Fibroblast of lung (primary cell): ENCODE results near the gene SLX9. TPM values are rescaled to one million over a fixed set of nuclear protein-coding genes. Genes with fewer than 3 reads are reported as not detected.

Source experiments
- DNase-seq, 2 donors: peaks; one replicate each; pipeline versions ENCODE4 v3.0.0 to v3.0.0-alpha.2; 2010; ENCODE audit warnings: low read depth in 2 of 2
- H2AFZ ChIP-seq: 2 replicates; pipeline ENCODE4 v1.5.1; 2012; ENCODE audit warnings: low read length, control low read depth, inconsistent platforms
- H3K27ac ChIP-seq: 2 replicates; pipeline ENCODE4 v1.5.1; 2011; ENCODE audit warnings: low read length, control low read depth; ENCODE audit not compliant: insufficient read depth
- H3K27me3 ChIP-seq: 2 replicates; pipeline ENCODE4 v1.5.1; 2011; ENCODE audit warnings: mild to moderate bottlenecking, low read length; ENCODE audit not compliant: control insufficient read depth, insufficient read depth
- H3K36me3 ChIP-seq: 2 replicates; pipeline ENCODE4 v1.5.1; 2011; ENCODE audit warnings: low read length; ENCODE audit not compliant: control insufficient read depth, insufficient read depth
- H3K4me1 ChIP-seq: 2 replicates; pipeline ENCODE4 v1.5.1; 2011; ENCODE audit warnings: low read length; ENCODE audit not compliant: control insufficient read depth, insufficient read depth; ENCODE audit errors: extremely low read depth
- H3K4me2 ChIP-seq: 2 replicates; pipeline ENCODE4 v1.5.1; 2011; ENCODE audit warnings: low read length, control low read depth; ENCODE audit not compliant: insufficient read depth; ENCODE audit errors: extremely low read depth
- H3K4me3 ChIP-seq, 4 experiments: fragments of 200-600 bp in 1 of 4; sonication (generic) in 1 of 4; replicated peaks in 1 of 4; 2 replicates each; pipeline ENCODE4 v1.5.1; 2011 to 2016; ENCODE audit warnings: low read length in 4 of 4, low read depth in 3 of 4, mild to moderate bottlenecking in 3 of 4, control low read depth in 2 of 4, inconsistent platforms in 1 of 4, mixed read lengths in 1 of 4; ENCODE audit not compliant: insufficient read depth in 1 of 4; ENCODE audit errors: control extremely low read depth in 1 of 4
- H3K79me2 ChIP-seq: 2 replicates; pipeline ENCODE4 v1.5.1; 2012; ENCODE audit warnings: mild to moderate bottlenecking, low read length, inconsistent platforms; ENCODE audit not compliant: control insufficient read depth, insufficient read depth
- H3K9ac ChIP-seq: 2 replicates; pipeline ENCODE4 v1.5.1; 2011; ENCODE audit warnings: mild to moderate bottlenecking, low read length, control low read depth; ENCODE audit not compliant: insufficient read depth
- H3K9me3 ChIP-seq: 2 replicates; pipeline ENCODE4 v1.5.1; 2012; ENCODE audit warnings: low read depth, low read length; ENCODE audit not compliant: control insufficient read depth, insufficient read depth
- H4K20me1 ChIP-seq: 2 replicates; pipeline ENCODE4 v1.5.1; 2011; ENCODE audit warnings: low read length; ENCODE audit not compliant: control insufficient read depth, insufficient read depth; ENCODE audit errors: extremely low read depth
- EZH2 ChIP-seq: IDR thresholded peaks from 2 replicates; pipeline ENCODE4 v1.5.1; 2012; ENCODE audit warnings: low read length, control low read depth, mild to moderate bottlenecking; ENCODE audit errors: missing control alignments
- polyA plus RNA-seq, 2 donors: library from polyadenylated mRNA; depleted of rRNA in 1 of 2; stranded (reverse) in 1 of 2; unstranded in 1 of 2; fragments of >200 nt; gene quantifications; 2 replicates each; pipeline ENCODE4 v1.2.1, GENCODE V29; 2011 to 2012; ENCODE audit warnings: missing spikeins in 1 of 2
- total RNA-seq: library from RNA; depleted of rRNA; stranded (reverse); fragments of >200 nt; gene quantifications from 2 replicates; pipeline ENCODE4 v1.2.1, GENCODE V29; 2014
- TF ChIP-seq, protein P1 (sequence below), 2 donors: IDR thresholded peaks in 1 of 2; conservative IDR thresholded peaks in 1 of 2; 1 replicate in 1 of 2; 2 replicates in 1 of 2; pipeline ENCODE4 v1.5.1; 2011 to 2012; ENCODE audit warnings: low read length in 2 of 2, control low read depth in 1 of 2, inconsistent platforms in 1 of 2, low read depth in 1 of 2, mild to moderate bottlenecking in 1 of 2

Gene SLX9
- total and polyA plus RNA-seq, 2 donors (not counting 1 experiment from before 2014, with no cell fraction given), result 9.7 to 14.9 TPM

DNA sequence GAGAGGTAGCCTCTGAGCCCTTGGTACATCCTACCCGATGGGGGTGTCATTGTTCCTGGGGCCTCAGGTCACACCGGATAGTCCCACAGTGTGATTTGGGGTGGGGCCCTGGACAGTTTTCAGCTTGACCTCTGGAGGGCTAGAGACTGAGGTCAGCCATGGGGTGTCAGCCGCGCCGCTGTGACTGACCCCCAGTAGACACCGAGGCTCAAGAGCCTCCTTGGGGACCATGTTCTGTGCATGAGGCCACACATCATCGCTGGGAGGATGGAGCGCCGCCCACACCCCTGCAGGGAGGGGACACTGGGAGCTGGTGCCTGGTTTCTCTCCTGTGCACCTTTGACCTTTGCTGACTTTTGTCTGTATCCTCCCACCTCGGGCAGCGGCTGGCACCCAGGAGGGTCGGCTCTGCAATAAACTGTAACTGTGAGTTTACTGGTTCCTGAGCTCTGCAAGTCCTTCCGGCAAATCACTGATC lies 41.8 kb upstream of the SLX9 start:
- Histone ChIP-seq H3K36me3 (no peaks in the 10 kb centered on the region), H2AFZ (no peak overlapping the region), H3K9me3 (peaks cover 3% of the 10 kb centered on the region), H3K27ac (no peak overlapping the region), H3K27me3 (peaks cover 12% of the 10 kb centered on the region), H3K4me3 (no peak overlapping the region), H3K4me1 (no peaks in the 10 kb centered on the region), H3K9ac (no peak overlapping the region), H3K4me2 (no peak overlapping the region), H4K20me1 (no peaks in the 10 kb centered on the region), H3K79me2 (no peaks in the 10 kb centered on the region)
- no peak for TF ChIP-seq EZH2
- TF ChIP-seq, protein P1, sequence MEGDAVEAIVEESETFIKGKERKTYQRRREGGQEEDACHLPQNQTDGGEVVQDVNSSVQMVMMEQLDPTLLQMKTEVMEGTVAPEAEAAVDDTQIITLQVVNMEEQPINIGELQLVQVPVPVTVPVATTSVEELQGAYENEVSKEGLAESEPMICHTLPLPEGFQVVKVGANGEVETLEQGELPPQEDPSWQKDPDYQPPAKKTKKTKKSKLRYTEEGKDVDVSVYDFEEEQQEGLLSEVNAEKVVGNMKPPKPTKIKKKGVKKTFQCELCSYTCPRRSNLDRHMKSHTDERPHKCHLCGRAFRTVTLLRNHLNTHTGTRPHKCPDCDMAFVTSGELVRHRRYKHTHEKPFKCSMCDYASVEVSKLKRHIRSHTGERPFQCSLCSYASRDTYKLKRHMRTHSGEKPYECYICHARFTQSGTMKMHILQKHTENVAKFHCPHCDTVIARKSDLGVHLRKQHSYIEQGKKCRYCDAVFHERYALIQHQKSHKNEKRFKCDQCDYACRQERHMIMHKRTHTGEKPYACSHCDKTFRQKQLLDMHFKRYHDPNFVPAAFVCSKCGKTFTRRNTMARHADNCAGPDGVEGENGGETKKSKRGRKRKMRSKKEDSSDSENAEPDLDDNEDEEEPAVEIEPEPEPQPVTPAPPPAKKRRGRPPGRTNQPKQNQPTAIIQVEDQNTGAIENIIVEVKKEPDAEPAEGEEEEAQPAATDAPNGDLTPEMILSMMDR (conservative IDR thresholded peaks at IDR 0.05 in 1 of 2, IDR thresholded peaks at IDR 0.05 in 1 of 2; ENCODE audit: low read depth in 1 of 2, low read length in 2 of 2), result no peak
- DNase-seq, result no peak

DNA sequence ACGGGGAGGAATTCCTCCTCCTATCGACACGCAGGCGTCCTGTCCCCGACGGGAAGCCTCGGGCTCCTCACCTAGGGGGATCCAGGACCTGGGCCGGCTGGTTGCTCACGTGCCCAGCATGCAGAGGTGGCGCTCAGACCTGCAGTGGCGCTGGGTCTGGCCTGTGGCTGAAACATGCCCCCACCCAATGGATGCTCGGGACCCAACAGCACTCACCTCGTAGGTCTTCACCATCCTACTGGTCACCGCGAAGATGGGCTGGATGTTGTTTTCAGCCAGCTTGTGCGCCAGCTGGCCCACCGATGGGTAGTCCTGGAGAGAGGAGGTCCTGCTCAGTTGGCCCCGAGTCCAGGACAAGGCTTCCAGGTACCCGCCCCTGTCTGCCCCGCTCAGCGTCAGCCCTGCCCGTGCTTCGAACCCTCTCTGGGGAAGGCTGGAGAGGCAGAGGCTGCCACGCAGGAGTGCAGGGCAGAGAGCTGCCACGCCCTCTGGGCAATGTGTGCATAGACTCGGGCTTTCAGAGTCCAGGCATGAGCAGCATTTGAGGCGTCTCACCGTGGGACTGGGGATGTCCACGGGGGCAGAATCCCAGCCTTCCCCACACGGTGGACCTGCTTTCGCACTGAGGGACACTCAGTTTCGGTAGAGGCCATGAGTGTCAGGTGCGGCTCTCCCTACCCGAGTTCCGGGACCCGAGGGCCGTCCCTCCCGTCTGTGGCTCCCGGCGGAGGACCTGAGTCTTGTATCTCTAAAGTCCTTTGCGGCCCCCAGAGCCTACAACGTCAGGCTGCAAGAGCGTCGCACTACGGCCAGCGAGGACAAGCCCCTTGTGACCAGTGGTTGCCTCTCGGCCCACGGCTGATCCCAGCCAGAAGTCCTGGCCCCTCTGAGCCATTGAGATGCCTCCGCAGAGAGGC lies 40.7 kb upstream of the SLX9 start:
- Histone ChIP-seq H3K36me3 (no peaks in the 10 kb centered on the region), H3K27me3 (peaks cover 2% of the 10 kb centered on the region)
- TF ChIP-seq, protein P1 (conservative IDR thresholded peaks at IDR 0.05 in 1 of 2, IDR thresholded peaks at IDR 0.05 in 1 of 2; ENCODE audit: low read depth in 1 of 2, low read length in 2 of 2), result no peak
- TF ChIP-seq EZH2, result no peak

DNA sequence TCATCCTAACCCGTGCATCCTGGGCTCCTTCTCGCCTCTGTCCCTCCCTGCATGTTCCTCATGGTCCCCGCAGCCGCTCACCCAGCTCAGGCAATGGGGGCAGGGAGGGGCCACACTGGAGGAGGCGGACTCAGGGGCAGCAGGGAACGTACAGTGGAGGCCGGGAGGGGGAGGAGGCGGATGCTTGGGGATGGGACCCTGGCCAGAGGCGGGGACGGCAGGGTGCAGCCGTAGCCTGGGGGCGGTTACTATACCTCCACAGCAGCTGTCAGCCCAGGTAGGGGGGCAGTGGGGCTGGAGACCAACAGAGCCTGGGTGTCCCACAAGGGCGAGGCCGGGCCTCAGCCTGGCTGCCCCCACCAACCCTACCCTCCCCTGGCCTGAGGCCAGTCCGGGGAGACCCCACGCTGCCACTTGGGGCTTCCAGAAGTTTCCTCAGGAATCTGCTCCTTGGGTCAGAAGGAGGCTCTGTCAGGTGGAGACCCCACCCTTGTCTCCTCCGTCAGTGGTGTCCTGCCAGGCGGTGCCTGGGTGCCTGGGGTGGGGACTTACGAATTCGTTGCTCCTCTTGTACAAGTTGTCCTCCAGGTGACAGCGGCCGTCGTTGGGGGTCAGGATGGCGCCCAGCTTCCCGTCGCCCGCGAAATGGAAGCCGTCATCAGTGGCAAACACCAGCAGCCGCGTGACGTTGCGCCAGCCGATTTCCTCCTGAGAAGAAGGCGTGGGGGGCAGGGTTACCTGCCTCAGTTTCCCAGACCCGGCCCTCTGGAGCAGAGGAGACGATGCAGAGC lies 39.9 kb upstream of the SLX9 start:
- H3K4me1 ChIP-seq, result no peaks in the 10 kb centered on the region
- no peak overlapping the region for H3K9ac ChIP-seq
- peaks cover 3% of the 10 kb centered on the region for H3K9me3 ChIP-seq
- H3K4me3 ChIP-seq, result no peak overlapping the region
- H2AFZ ChIP-seq, result no peak overlapping the region
- no peaks in the 10 kb centered on the region for H3K79me2 ChIP-seq
- H3K4me2 ChIP-seq, result no peak overlapping the region
- H3K36me3 ChIP-seq, result no peaks in the 10 kb centered on the region
- no peak for DNase-seq
- H3K27ac ChIP-seq, result no peak overlapping the region
- peaks cover 2% of the 10 kb centered on the region for H3K27me3 ChIP-seq
- no peak for TF ChIP-seq EZH2
- TF ChIP-seq, protein P1 (conservative IDR thresholded peaks at IDR 0.05 in 1 of 2, IDR thresholded peaks at IDR 0.05 in 1 of 2; ENCODE audit: low read depth in 1 of 2, low read length in 2 of 2), result no peak
- H4K20me1 ChIP-seq, result no peaks in the 10 kb centered on the region

More for the DNA sequence above, 40.7 kb upstream of the SLX9 start:
- Histone ChIP-seq H2AFZ (no peak overlapping the region), H3K27ac (no peak overlapping the region), H3K9me3 (peaks cover 3% of the 10 kb centered on the region), H3K4me3 (no peak overlapping the region), H3K4me2 (no peak overlapping the region), H3K79me2 (no peaks in the 10 kb centered on the region), H3K9ac (no peak overlapping the region), H3K4me1 (no peaks in the 10 kb centered on the region), H4K20me1 (no peaks in the 10 kb centered on the region)
- no peak for DNase-seq
